ENCODE data around the gene LRG1. TPM values are rescaled to one million over a fixed set of nuclear protein-coding genes. Genes with fewer than 3 reads are reported as not detected.

LRG1 gene
- total and polyA plus RNA-seq, 2 of the 13 experiments (the other 11 are each of a cell fraction or from before 2014, with no cell fraction given): 12.0 to 39.3 TPM

DNA sequence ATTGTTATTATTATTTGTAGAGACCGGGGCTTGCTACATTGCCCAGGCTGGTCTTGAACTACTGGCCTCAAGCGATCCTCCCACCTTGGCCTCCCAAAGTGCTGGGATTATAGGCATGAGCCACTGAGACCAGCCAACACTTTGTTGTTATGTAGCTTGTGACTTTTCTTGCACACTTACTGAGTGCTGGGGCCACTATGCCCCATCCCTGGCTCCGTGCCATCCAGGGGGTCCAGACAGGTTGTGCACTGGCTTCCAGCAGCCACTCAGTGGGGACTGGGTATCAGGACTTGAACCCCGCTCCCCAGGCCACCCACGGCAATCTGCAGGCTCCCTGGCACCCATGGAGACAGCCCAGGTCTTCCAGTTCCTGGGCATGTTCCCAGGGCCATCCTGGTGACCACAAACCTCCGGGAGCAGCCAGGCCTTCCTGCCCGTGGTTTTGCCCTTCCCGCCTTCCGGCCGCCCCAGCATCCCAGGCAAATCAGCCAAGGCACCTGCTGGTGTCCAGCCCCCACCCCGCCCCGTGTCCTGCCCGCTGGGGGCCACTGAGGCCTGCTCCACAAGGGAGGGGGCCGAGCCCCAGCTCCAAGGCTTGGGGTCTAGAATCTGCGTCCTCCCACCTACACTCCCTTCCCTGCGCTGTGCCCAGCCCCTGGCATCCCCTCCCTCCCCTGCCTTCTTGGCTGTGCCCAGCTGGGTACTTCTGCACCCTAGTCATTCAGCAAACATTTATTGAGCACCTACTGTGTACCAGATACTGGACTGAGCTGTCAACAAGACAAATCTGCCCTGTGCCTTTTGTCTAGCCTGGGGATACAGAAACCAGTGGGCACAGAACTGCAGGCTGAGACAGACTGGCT lies 43.4 kb upstream of the LRG1 start (continued):
- TF ChIP-seq BORCS8-MEF2B (CRISPR knock-in tag; IDR thresholded peaks at IDR 0.05) (peak; percentile 56; the same call in 1 of the 2 replicates), ELF1 (CRISPR knock-in tag; IDR thresholded peaks at IDR 0.05) (peak; percentile 45; the same call in 1 of the 2 replicates), ZNF567 (CRISPR knock-in tag; IDR thresholded peaks at IDR 0.05; ENCODE audit: borderline replicate concordance) (0 out of 2 replicates have a peak, but pooled peaks have one; percentile 59), SOX13 (IDR thresholded peaks at IDR 0.05) (no peak), SOX13 (CRISPR knock-in tag; conservative IDR thresholded peaks at IDR 0.05 in 1 of 2, IDR thresholded peaks at IDR 0.05 in 1 of 2) (peak in 1 of 2 experiments; percentile 22; a peak in 1 of 4 replicates), ZNF546 (CRISPR knock-in tag; conservative IDR thresholded peaks at IDR 0.05) (peak; percentile 57), EP300 (IDR thresholded peaks at IDR 0.05; ENCODE audit: low read depth in 2 of 2, low read length in 2 of 2) (peak in 1 of 2 experiments; percentile 17; a peak in 1 of 4 replicates), EP300 (CRISPR knock-in tag; IDR thresholded peaks at IDR 0.05; ENCODE audit: borderline replicate concordance) (peak; percentile 12; the same call in 1 of the 2 replicates), ZNF451 (CRISPR knock-in tag; IDR thresholded peaks at IDR 0.05) (0 out of 2 replicates have a peak, but pooled peaks have one; percentile 72), GATAD2A (CRISPR knock-in tag; IDR thresholded peaks at IDR 0.05) (no peak; the same call in none of the 2 replicates), ETV5 (CRISPR knock-in tag; IDR thresholded peaks at IDR 0.05; ENCODE audit: borderline replicate concordance) (peak; percentile 88), ZBTB7B (CRISPR knock-in tag; IDR thresholded peaks at IDR 0.05) (peak; percentile 64; the same call in 1 of the 2 replicates), POGK (CRISPR knock-in tag; conservative IDR thresholded peaks at IDR 0.05) (0 out of 2 replicates have a peak, but pooled peaks have one; percentile 6), ZNF770 (CRISPR knock-in tag; IDR thresholded peaks at IDR 0.05) (peak; percentile 97), SRSF1 (optimal IDR thresholded peaks at IDR 0.05; ENCODE audit: low read depth, low read length) (peak; percentile 84), KLF6 (CRISPR knock-in tag; IDR thresholded peaks at IDR 0.05) (0 out of 2 replicates have a peak, but pooled peaks have one; percentile 30), RBFOX2 (IDR thresholded peaks at IDR 0.05; ENCODE audit: low read depth, low read length) (peak; percentile 6), NFYC (CRISPR knock-in tag; IDR thresholded peaks at IDR 0.05) (peak; percentile 29), KLF11 (CRISPR knock-in tag; IDR thresholded peaks at IDR 0.05) (peak; percentile 28; the same call in 1 of the 2 replicates), MTF1 (CRISPR knock-in tag; IDR thresholded peaks at IDR 0.05) (no peak), ZSCAN21 (CRISPR knock-in tag; IDR thresholded peaks at IDR 0.05; ENCODE audit: borderline replicate concordance) (peak; percentile 74; the same call in 1 of the 2 replicates)
- TF ChIP-seq, protein P1, sequence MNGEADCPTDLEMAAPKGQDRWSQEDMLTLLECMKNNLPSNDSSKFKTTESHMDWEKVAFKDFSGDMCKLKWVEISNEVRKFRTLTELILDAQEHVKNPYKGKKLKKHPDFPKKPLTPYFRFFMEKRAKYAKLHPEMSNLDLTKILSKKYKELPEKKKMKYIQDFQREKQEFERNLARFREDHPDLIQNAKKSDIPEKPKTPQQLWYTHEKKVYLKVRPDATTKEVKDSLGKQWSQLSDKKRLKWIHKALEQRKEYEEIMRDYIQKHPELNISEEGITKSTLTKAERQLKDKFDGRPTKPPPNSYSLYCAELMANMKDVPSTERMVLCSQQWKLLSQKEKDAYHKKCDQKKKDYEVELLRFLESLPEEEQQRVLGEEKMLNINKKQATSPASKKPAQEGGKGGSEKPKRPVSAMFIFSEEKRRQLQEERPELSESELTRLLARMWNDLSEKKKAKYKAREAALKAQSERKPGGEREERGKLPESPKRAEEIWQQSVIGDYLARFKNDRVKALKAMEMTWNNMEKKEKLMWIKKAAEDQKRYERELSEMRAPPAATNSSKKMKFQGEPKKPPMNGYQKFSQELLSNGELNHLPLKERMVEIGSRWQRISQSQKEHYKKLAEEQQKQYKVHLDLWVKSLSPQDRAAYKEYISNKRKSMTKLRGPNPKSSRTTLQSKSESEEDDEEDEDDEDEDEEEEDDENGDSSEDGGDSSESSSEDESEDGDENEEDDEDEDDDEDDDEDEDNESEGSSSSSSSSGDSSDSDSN (CRISPR knock-in tag; IDR thresholded peaks at IDR 0.05): peak; percentile 61
- TF ChIP-seq, protein P2, sequence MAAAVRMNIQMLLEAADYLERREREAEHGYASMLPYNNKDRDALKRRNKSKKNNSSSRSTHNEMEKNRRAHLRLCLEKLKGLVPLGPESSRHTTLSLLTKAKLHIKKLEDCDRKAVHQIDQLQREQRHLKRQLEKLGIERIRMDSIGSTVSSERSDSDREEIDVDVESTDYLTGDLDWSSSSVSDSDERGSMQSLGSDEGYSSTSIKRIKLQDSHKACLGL (CRISPR knock-in tag; IDR thresholded peaks at IDR 0.05): peak; percentile 46; the same call in 1 of the 2 replicates
